Raji (cell line): ENCODE data around the gene JARID2.

Experiments
- POLR2A ChIP-seq: IDR thresholded peaks from 2 replicates; pipeline ENCODE4 v1.6.1; 2011; ENCODE audit warnings: low read depth, low read length, control low read depth; ENCODE audit not compliant: insufficient read depth

JARID2 gene

GRCh38 chr6:15287670-15288375, 42.0 kb downstream of the JARID2 start:
- TF ChIP-seq POLR2A, result no peak

DNA sequence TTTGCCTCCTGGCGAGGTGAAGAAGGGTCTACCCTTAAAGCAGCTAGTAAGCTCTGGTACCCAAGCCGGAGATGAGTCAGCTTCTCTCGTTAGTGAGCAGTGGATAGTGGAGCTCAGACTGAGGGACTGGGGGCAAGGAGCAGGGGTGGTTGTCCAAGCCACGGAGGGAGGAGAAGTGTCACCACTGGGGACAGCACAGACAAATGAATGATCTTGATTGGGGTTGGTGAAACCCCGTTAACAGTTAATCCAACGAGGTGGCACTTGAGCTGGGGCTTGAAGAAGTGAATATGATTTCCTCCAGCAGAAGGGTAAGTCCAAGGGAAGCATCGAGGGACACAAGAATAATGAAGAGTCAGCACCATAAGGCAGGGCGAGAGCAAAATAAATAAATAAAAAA, 43.0 kb downstream of the JARID2 start:
- TF ChIP-seq POLR2A, result no peak

- no peak for TF ChIP-seq POLR2A
Measured at GRCh38 chr6:15290067-15290680, 44.3 kb downstream of the JARID2 start.

DNA sequence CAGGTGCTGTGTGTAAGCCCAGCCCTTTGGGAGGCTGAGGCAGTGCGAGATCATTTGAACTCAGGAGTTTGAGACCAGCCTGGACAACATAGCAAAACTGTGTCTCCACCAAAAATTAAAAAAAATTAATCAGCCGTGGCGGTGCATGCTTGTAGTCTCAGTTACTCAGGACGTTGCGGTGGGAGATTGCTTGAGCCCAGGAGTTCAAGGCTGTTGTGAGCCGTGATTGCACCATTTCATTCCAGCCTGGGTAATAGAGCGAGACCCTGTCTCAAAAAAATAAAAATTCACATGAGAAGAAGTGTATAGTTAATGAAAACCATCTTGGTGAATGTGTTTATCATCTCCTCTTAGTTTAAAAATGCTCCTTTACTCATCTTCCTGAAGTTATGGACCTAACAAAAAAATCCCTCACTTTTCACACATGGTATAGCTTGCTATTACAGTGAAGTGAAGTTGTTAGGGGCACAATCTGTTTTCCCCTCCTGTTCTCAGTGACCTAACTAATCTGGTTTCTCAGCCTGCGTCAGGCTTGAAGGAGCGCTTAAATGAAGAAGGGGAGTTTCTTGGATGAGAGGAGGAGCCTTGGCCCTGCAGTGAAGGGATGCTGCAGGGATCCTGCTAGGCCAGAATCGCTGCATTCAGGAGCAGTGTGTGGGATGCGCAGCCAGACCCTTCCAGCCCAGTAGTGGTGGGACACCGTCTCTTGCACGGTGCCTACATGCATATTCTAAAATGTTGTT, 45.3 kb downstream of the JARID2 start:
- TF ChIP-seq POLR2A, result no peak

- no peak for TF ChIP-seq POLR2A
Measured at GRCh38 chr6:15292721-15293302, 46.9 kb downstream of the JARID2 start.

DNA sequence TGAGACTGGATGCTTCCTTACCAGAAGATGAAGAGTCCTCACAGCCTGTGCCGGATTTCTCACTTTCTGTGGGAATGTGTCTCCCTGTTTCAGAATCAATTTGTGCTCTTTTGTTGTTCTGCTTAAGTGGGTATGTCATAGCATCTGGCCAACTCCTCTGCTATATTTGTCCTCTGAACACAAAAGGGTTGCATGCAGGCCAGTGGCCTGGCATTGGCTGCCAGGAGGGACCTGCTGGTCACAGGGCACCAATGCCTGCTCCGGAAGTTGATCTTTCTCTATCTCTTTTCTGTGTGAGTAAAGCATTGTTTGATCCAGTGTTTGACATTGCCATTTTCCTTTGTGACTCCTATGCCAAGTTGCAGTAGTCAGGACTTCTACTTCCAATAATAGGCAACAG, 47.8 kb downstream of the JARID2 start:
- no peak for TF ChIP-seq POLR2A

DNA sequence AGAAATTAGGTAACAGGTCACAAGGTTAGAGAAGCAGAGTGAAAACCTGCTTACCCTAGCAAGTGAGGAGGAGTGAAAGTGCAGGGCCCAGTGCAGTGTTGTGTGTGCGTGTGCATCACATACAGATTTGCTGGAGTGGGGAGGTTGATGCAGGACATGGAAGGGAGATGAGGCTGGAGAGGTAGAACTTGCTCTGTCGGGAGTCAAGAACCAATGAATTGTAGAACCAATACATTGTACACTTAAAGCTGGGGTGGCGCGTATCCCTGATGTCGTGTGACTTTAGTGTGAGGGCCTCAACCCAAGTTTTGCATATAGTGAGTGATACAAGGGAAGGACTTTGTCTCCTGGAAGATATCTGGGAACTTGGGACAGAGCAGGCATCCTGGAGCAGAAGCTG, 48.6 kb downstream of the JARID2 start:
- TF ChIP-seq POLR2A, result no peak

GRCh38 chr6:15296249-15296648, 50.4 kb downstream of the JARID2 start:
- TF ChIP-seq POLR2A, result no peak

- TF ChIP-seq POLR2A, result no peak
Measured at GRCh38 chr6:15296735-15297134, 50.9 kb downstream of the JARID2 start.

GRCh38 chr6:15297895-15298590, 52.2 kb downstream of the JARID2 start:
- TF ChIP-seq POLR2A, result no peak

GRCh38 chr6:15299430-15300131, 53.7 kb downstream of the JARID2 start:
- no peak for TF ChIP-seq POLR2A

DNA sequence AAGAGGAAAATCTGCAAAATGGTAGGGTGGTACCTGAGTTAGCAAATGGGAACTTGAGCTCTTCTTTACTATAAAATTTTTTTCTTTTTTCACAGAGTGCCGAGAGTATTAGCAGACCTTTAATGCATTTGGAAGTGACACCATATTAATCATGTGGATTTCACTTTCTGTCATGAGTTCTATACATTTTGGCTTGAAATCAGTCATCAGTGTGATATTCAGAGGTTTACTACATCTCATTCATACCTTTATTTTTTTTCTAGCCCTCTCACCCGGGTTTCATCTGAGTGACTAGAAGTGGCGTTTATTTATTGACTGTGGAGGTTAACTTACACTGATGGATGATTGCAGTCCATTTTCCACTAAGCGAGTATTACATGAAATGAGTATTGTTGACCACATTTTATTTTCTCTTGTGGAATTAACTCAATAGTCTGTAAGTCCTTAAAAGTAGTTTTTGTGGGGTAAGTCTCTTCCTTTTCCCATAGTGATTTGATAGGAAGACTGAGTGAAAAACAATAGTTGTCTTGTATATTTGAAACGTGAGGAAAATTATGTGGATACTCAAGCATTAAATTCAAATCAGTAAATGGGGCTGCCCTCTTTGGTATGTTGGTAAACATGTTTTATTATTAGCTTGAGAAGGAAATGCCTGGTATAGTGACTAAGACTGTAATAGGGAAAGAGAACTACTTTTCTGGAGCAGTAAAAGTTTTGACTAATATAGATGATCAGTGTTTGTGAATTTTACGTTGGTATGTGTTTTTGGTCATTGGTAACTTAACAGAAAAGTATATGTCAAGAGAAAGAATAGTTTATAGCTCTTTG, 55.5 kb downstream of the JARID2 start:
- no peak for TF ChIP-seq POLR2A

DNA sequence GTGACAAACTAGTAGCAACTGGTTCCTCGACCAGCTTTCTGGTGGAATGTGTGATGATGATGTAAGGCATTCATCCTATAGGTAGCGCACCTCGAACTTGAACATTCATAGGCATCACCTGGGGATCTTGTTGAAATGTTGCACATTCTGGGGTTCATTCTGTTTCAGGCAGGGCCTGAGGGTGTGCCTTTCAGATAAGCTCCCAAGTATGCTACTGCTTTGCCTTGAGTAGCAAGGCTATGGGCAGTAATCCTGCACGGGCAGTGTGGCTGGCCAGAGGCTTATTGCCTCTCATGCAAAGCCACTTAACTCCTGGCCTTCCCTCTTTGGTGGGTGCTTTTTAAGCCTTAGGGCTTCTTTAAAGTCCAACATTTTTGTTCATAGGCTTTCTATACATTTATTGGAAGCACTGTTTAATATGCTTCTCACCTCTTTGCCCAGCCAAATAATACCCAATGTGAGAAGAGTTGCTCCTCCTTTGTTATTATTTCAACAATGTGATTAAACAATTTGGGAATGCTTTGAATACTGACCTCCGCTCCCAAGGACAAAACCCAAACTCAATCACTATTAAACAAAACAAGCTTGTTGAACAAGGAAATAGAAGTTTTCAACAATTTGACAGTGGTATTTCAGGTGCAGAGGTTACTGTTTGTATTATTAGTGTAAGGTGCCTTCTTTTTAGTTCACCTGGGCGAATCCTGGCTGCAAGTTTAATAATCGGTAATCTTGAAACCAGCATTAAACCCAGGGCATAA, 57.5 kb downstream of the JARID2 start:
- no peak for TF ChIP-seq POLR2A
